AG09309 (cell line): ENCODE measurements around the gene RPGRIP1L.

Source experiments
- DNase-seq: peaks from one replicate; pipeline ENCODE4 v3.0.0-alpha.2; 2010; ENCODE audit warnings: low read depth
- H3K4me3 ChIP-seq: 2 replicates; pipeline ENCODE4 v1.5.1; 2011; ENCODE audit warnings: mild to moderate bottlenecking, low read depth, low read length, moderate library complexity; ENCODE audit not compliant: control insufficient read depth
- TF ChIP-seq, protein P1 (sequence below): IDR thresholded peaks from 2 replicates; pipeline ENCODE4 v1.5.1; 2011; ENCODE audit warnings: mild to moderate bottlenecking, low read depth, low read length, inconsistent platforms; ENCODE audit not compliant: insufficient read depth, control insufficient read depth; ENCODE audit errors: missing control alignments

RPGRIP1L gene

DNA sequence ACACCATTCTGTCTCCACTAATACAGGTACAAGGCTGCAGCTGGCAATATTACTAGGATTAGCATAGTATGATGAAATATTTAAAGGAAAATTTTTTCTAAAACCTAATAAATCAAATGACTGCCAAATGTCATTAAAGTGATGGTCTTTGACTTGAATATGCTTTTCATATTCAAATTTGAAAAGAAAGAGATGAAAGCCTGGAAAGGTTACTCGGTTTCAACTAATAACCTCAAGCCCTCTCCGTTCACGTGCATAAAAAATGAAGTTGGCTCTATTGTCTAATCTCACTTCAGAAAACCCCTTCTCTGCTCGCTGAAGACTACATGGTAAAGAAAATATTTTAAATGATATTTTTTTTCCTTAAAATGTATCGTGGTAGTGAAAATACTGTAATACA is 83.2 kb downstream of the RPGRIP1L start:
- TF ChIP-seq, protein P1, sequence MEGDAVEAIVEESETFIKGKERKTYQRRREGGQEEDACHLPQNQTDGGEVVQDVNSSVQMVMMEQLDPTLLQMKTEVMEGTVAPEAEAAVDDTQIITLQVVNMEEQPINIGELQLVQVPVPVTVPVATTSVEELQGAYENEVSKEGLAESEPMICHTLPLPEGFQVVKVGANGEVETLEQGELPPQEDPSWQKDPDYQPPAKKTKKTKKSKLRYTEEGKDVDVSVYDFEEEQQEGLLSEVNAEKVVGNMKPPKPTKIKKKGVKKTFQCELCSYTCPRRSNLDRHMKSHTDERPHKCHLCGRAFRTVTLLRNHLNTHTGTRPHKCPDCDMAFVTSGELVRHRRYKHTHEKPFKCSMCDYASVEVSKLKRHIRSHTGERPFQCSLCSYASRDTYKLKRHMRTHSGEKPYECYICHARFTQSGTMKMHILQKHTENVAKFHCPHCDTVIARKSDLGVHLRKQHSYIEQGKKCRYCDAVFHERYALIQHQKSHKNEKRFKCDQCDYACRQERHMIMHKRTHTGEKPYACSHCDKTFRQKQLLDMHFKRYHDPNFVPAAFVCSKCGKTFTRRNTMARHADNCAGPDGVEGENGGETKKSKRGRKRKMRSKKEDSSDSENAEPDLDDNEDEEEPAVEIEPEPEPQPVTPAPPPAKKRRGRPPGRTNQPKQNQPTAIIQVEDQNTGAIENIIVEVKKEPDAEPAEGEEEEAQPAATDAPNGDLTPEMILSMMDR = no peak
- H3K4me3 ChIP-seq = no peak overlapping the region
- no peak for DNase-seq

- H3K4me3 ChIP-seq = no peak overlapping the region
- DNase-seq = no peak
- TF ChIP-seq, protein P1 = no peak
Observed at GRCh38 chr16:53619235-53619634, 84.4 kb downstream of the RPGRIP1L start.

- DNase-seq = no peak
- TF ChIP-seq, protein P1 = no peak
- no peak overlapping the region for H3K4me3 ChIP-seq
Observed at GRCh38 chr16:53614346-53614745, 89.3 kb downstream of the RPGRIP1L start.

GRCh38 chr16:53612003-53612402 is 91.7 kb downstream of the RPGRIP1L start:
- no peak overlapping the region for H3K4me3 ChIP-seq
- no peak for DNase-seq
- TF ChIP-seq, protein P1 = no peak

DNA sequence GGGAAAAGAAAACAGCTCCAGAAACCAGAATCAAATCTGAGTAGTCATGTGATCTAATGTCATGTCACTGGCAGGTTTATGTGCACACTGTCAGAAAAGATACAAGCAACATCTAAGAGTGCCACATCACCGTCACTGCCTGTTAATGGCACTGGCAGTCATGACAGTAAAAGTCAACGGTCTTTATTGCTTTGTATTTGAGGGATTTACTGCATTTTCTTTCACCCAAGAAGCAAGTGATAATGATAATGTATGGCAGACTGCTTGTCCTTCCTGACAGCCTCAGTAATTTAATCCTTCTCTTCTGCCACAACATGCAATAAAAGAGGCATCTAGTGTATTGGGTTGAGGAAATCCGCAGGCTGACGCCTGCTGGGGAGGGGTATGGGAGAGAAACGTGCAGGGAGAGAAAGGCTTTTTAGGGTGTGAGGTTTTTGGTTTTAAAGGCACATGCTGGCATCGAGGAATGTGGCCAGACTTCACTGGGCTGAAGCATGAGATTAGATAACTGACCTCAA is 92.4 kb downstream of the RPGRIP1L start:
- no peak overlapping the region for H3K4me3 ChIP-seq
- TF ChIP-seq, protein P1 = no peak

DNA sequence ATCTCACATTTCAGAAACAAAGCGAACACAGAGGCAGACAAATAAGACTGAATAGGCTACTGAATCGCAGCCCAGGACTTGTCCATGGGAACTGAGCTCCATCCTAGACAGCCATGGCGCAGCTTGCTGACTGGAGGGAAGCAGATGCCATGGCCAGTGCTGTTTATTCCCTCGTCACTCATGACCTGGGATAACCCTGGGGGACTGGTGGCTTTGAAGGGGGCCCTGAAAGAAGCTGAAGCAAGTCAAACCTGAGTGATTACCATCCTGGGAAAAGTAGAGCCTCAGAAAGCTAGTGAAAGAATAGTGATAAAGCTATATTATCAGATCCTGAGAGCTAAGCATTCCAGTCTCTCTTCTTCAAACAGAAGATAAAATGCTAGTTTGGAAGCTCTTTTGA is 94.1 kb downstream of the RPGRIP1L start:
- no peak for DNase-seq
- TF ChIP-seq, protein P1 = no peak
- no peak overlapping the region for H3K4me3 ChIP-seq

More for the DNA sequence above, 92.4 kb downstream of the RPGRIP1L start:
- DNase-seq = no peak

DNA sequence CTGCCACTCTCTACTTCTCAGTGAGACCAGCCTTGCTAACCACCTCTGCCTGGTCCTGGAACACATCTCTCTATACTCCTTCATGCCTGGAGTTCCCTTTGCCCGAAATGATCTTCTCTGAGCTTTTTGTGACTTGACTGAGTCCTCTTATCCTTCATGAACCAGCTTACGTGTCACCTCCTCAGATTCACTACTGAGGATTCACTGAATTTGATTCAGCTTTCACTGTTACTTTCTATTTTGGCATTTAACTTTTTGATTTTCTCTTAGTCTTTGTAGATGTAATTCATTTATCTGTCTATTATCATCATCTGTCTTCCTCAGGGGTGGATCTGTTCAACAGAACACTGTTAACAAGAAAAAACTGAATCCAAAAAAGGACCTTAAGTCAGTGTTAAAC is 95.6 kb downstream of the RPGRIP1L start:
- DNase-seq = no peak
- no peak overlapping the region for H3K4me3 ChIP-seq
- TF ChIP-seq, protein P1 = no peak
